GM12878 (cell line): ENCODE results near the gene CAVIN2. TPM values are rescaled to one million over a fixed set of nuclear protein-coding genes. Genes with fewer than 3 reads are reported as not detected.

Experiments used
- ATAC-seq: fragments of 200-7000 bp; cut with Tn5 transposase; 3 replicates; pipeline ENCODE4 v1.9.1; 2020; ENCODE audit warnings: mild to moderate bottlenecking, moderate library complexity
- BruUV-seq: library from RNA; stranded (reverse); fragments of 400-500 nt; replicated peaks from 2 replicates; lab custom pipeline; 2021; lab: Mats Ljungman, UMichigan
- CTCF ChIA-PET: fragments of 300-600 bp; sonication (Branson Sonifier 250); formaldehyde crosslinking; extraction: SDS; loops from one replicate; lab custom pipeline; 2021; ENCODE audit warnings: inconsistent platforms; lab: Yijun Ruan, JAX
- POLR2A ChIA-PET: fragments of 350-600 bp; formaldehyde crosslinking; extraction: SDS; loops from one replicate; lab custom pipeline; 2021; ENCODE audit warnings: inconsistent platforms; lab: Charles Lee
- RAD21 ChIA-PET: fragments of 300-600 bp; sonication (Branson Sonifier 250); formaldehyde crosslinking; loops from one replicate; lab custom pipeline; 2023; ENCODE audit warnings: antibody characterized with exemption; ENCODE audit not compliant: unreplicated experiment; lab: Charles Lee
- SMC1A ChIA-PET: fragments of 300-600 bp; sonication (Branson Sonifier 250); formaldehyde crosslinking; loops from one replicate; lab custom pipeline; 2023; ENCODE audit not compliant: unreplicated experiment, uncharacterized antibody; lab: Charles Lee
- DNase-seq: peaks from one replicate; pipeline ENCODE4 v3.0.0-alpha.2; 2011; ENCODE audit warnings: low read depth, low spot score
- FAIRE-seq: peaks from 3 replicates; lab custom pipeline; 2011; peaks lifted over from hg19 to GRCh38; lab: Jason Lieb, UNC
- H2AFZ ChIP-seq: 2 replicates; pipeline ENCODE4 v1.6.0; 2011; ENCODE audit warnings: low read depth, low read length, control low read depth; ENCODE audit not compliant: control insufficient read depth
- H3K27ac ChIP-seq: 2 replicates; pipeline ENCODE4 v1.5.1; 2011; ENCODE audit warnings: control low read depth; ENCODE audit not compliant: control insufficient read depth, insufficient read depth
- H3K27me3 ChIP-seq, 2 experiments: replicated peaks in 1 of 2; 2 replicates each; pipeline versions ENCODE4 v1.6.0 to v1.6.1; 2011; ENCODE audit warnings: low read length in 1 of 2; ENCODE audit not compliant: control insufficient read depth in 2 of 2, insufficient read depth in 2 of 2
- H3K36me3 ChIP-seq, 2 experiments: 2 replicates each; pipeline ENCODE4 v1.5.1; 2011; ENCODE audit warnings: low read length in 1 of 2; ENCODE audit not compliant: control insufficient read depth in 2 of 2, insufficient read depth in 2 of 2
- H3K4me1 ChIP-seq: 2 replicates; pipeline ENCODE4 v1.6.1; 2011; ENCODE audit warnings: mild to moderate bottlenecking, low read length, moderate library complexity, mixed read lengths; ENCODE audit not compliant: control insufficient read depth, insufficient read depth
- H3K4me2 ChIP-seq: 2 replicates; pipeline ENCODE4 v1.6.0; 2011; ENCODE audit warnings: control low read depth; ENCODE audit not compliant: control insufficient read depth, insufficient read depth
- H3K4me3 ChIP-seq: fragments of 200-600 bp; sonication (generic); 2 replicates; pipeline ENCODE4 v1.5.1; 2016
- H3K79me2 ChIP-seq: 2 replicates; pipeline ENCODE4 v1.6.0; 2011; ENCODE audit warnings: low read length; ENCODE audit not compliant: control insufficient read depth, insufficient read depth
- H3K9ac ChIP-seq: 2 replicates; pipeline ENCODE4 v1.8.0; 2011; ENCODE audit warnings: low read length, control low read depth, mixed read lengths; ENCODE audit not compliant: control insufficient read depth, insufficient read depth
- H3K9me3 ChIP-seq: replicated peaks from 3 replicates; pipeline ENCODE4 v1.5.1; 2011; ENCODE audit warnings: mild to moderate bottlenecking, low read length; ENCODE audit not compliant: control insufficient read depth, insufficient read depth
- H4K20me1 ChIP-seq: 2 replicates; pipeline ENCODE4 v1.6.0; 2011; ENCODE audit not compliant: control insufficient read depth, insufficient read depth
- ATF3 ChIP-seq: IDR thresholded peaks from 2 replicates; pipeline ENCODE4 v1.6.1; 2011; ENCODE audit warnings: low read depth, mild to moderate bottlenecking, low read length, moderate library complexity, borderline replicate concordance; ENCODE audit errors: extremely low read depth
- ATF7 ChIP-seq: fragments of 450-650 bp; IDR thresholded peaks from 2 replicates; pipeline ENCODE4 v1.6.1; 2016; ENCODE audit warnings: low read depth, mild to moderate bottlenecking
- CREB1 ChIP-seq: IDR thresholded peaks from 2 replicates; pipeline ENCODE4 v1.6.1; 2012; ENCODE audit warnings: low read depth, mild to moderate bottlenecking, inconsistent platforms
- FOS ChIP-seq: IDR thresholded peaks from 3 replicates; pipeline ENCODE4 v1.6.1; 2011; ENCODE audit warnings: borderline replicate concordance; ENCODE audit not compliant: insufficient read length; ENCODE audit errors: extremely low read depth
- MYB ChIP-seq: fragments of 150-350 bp; IDR thresholded peaks from 2 replicates; pipeline ENCODE4 v1.6.1; 2014; ENCODE audit warnings: mild to moderate bottlenecking, low read depth, low read length, borderline replicate concordance
- NR2F1 ChIP-seq: fragments of 450-650 bp; conservative IDR thresholded peaks from 2 replicates; pipeline ENCODE4 v1.6.1; 2017; ENCODE audit warnings: mild to moderate bottlenecking
- PKNOX1 ChIP-seq: fragments of 450-650 bp; IDR thresholded peaks from 2 replicates; pipeline ENCODE4 v1.6.1; 2016; ENCODE audit warnings: mild to moderate bottlenecking
- PML ChIP-seq: IDR thresholded peaks from 2 replicates; pipeline ENCODE4 v1.6.1; 2012; ENCODE audit warnings: low read length, inconsistent platforms
- POLR2A ChIP-seq: IDR thresholded peaks from 2 replicates; pipeline ENCODE4 v1.6.1; 2011; ENCODE audit warnings: low read depth, mild to moderate bottlenecking, low read length
- POLR2AphosphoS2 ChIP-seq: IDR thresholded peaks from 2 replicates; pipeline ENCODE4 v1.6.1; 2011; ENCODE audit warnings: low read depth, mild to moderate bottlenecking, low read length, improper control_type of control experiment, moderate library complexity
- SIX5 ChIP-seq: IDR thresholded peaks from 2 replicates; pipeline ENCODE4 v1.6.1; 2011; ENCODE audit warnings: mild to moderate bottlenecking, low read depth, low read length, moderate library complexity; ENCODE audit not compliant: severe bottlenecking
- SP1 ChIP-seq: IDR thresholded peaks from one replicate; pipeline ENCODE4 v1.6.1; 2011; ENCODE audit warnings: low read depth, low read length
- STAT1 ChIP-seq: fragments of 450-650 bp; conservative IDR thresholded peaks from 2 replicates; pipeline ENCODE4 v1.6.1; 2014; ENCODE audit warnings: antibody characterized with exemption, mild to moderate bottlenecking
- TARDBP ChIP-seq: IDR thresholded peaks from 2 replicates; pipeline ENCODE4 v1.6.1; 2016; ENCODE audit warnings: borderline replicate concordance
- WRNIP1 ChIP-seq: IDR thresholded peaks from 2 replicates; pipeline ENCODE4 v1.6.1; 2011; ENCODE audit warnings: low read depth, low read length, improper control_type of control experiment, borderline replicate concordance
- YBX1 ChIP-seq: fragments of 450-650 bp; IDR thresholded peaks from 2 replicates; pipeline ENCODE4 v1.6.1; 2016; ENCODE audit warnings: antibody characterized with exemption
- ZBTB4 ChIP-seq: fragments of 450-650 bp; formaldehyde crosslinking; IDR thresholded peaks from 2 replicates; pipeline ENCODE4 v1.4.0; 2022; ENCODE audit warnings: mild to moderate bottlenecking, moderate library complexity
- ZNF24 ChIP-seq: fragments of 450-650 bp; IDR thresholded peaks from 2 replicates; pipeline ENCODE4 v1.6.1; 2017; ENCODE audit warnings: antibody characterized with exemption, mild to moderate bottlenecking
- WGBS: methylation state at CpG from one replicate; pipeline ENCODE4 v1.1.6; 2016; ENCODE audit warnings: low lambda C conversion rate; ENCODE audit not compliant: insufficient replicate concordance, insufficient coverage; ENCODE audit errors: missing lambda C conversion rate; 5-methylcytosine and 5-hydroxymethylcytosine counted together
- in situ Hi-C: fragments of 300-500 bp; cut with MboI; formaldehyde crosslinking; loops from 9 replicates; pipeline ENCODE4 v1.14.3; 2018; ENCODE audit warnings: mixed read lengths
- intact Hi-C: fragments of 100-400 bp; cut with micrococcal nuclease; formaldehyde crosslinking; loops from one replicate; pipeline ENCODE4 v1.14.2; 2022; ENCODE audit not compliant: unreplicated experiment
- polyA plus RNA-seq, 11 experiments: library from polyadenylated mRNA; depleted of rRNA in 4 of 11; unstranded in 6 of 11; stranded (reverse) in 5 of 11; fragments of >200 nt; fragmentation: Nextera tagmentation in 4 of 11; fragmentation: Illumina TruSeq in 1 of 11; extraction: Ambion mirVana in 4 of 11; extraction: Trizol in 1 of 11; gene quantifications; 1 replicate in 1 of 11; 2 replicates in 10 of 11; pipeline versions ENCODE4 v1.2.1 to v1.2.3, GENCODE V29; 2011 to 2016; ENCODE audit warnings: inconsistent platforms in 2 of 11, missing spikeins in 2 of 11, low read depth in 1 of 11
- total RNA-seq, 4 experiments: library from RNA; depleted of rRNA in 3 of 4; stranded (reverse); fragments of >200 nt in 3 of 4; fragmentation: Illumina TruSeq in 1 of 4; extraction: Trizol in 1 of 4; gene quantifications; 2 replicates each; pipeline versions ENCODE4 v1.2.1 to v1.2.3, GENCODE V29; 2013 to 2021
- TF ChIP-seq, protein P1 (sequence below): fragments of 450-650 bp; conservative IDR thresholded peaks from 2 replicates; pipeline ENCODE4 v1.6.1; 2017; ENCODE audit warnings: mild to moderate bottlenecking, moderate library complexity

Gene CAVIN2
- total and polyA plus RNA-seq, 10 of the 15 experiments (the other 5 are each of a cell fraction or from before 2014, with no cell fraction given), result not detected

DNA sequence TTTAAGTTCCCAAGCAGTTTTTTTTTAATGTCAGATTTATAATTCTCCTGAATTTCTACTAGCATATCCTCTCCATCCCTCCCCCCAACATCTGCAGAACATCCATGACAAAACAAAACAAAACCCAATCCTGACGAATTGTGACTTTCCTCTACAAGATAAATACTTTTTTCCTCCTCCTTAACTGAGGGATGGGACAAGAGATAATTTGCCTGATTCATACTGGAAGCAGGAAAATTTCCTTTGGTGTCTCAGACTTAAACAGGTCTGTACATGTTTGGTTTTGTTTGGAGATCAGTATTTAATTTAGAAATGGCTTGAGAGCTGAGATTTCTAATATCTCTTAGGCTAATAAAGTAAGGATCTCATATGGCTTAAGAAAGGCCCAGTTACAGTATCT is 2.2 kb downstream of the CAVIN2 start:
- Histone ChIP-seq H4K20me1 (no peaks in the 10 kb centered on the region), H3K27me3 (peaks cover 5 to 14% of the 10 kb centered on the region in 2 experiments), H3K9me3 (no peaks in the 10 kb centered on the region), H3K27ac (no peak overlapping the region), H3K36me3 (no peaks in the 10 kb centered on the region), H3K9ac (no peak overlapping the region)
- no peak for DNase-seq
- SMC1A ChIA-PET, result interaction anchor here (1.0 to 1.6 kb wide), 3 partner anchors 18 to 318 kb away, joined by 3 to 4 read pairs (median 3); no protein-coding TSS in a partner anchor
- RAD21 ChIA-PET, result no interaction called here
- POLR2A ChIA-PET, result no interaction called here
- TF ChIP-seq SIX5 (no peak), POLR2AphosphoS2 (no peak), PKNOX1 (no peak), SP1 (no peak), ZNF24 (no peak), PML (no peak), ZBTB4 (no peak), FOS (no peak), MYB (no peak), POLR2A (no peak), WRNIP1 (no peak), CREB1 (no peak), TARDBP (no peak), YBX1 (no peak), ATF7 (no peak), STAT1 (no peak), NR2F1 (no peak), ATF3 (no peak)
- TF ChIP-seq, protein P1, sequence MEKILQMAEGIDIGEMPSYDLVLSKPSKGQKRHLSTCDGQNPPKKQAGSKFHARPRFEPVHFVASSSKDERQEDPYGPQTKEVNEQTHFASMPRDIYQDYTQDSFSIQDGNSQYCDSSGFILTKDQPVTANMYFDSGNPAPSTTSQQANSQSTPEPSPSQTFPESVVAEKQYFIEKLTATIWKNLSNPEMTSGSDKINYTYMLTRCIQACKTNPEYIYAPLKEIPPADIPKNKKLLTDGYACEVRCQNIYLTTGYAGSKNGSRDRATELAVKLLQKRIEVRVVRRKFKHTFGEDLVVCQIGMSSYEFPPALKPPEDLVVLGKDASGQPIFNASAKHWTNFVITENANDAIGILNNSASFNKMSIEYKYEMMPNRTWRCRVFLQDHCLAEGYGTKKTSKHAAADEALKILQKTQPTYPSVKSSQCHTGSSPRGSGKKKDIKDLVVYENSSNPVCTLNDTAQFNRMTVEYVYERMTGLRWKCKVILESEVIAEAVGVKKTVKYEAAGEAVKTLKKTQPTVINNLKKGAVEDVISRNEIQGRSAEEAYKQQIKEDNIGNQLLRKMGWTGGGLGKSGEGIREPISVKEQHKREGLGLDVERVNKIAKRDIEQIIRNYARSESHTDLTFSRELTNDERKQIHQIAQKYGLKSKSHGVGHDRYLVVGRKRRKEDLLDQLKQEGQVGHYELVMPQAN, result no peak
- TF ChIP-seq, all 136 proteins: peak for 0
- in situ Hi-C loops (no loop called here), intact Hi-C loops (no loop called here)
- Histone ChIP-seq H2AFZ (no peak overlapping the region), H3K4me2 (no peak overlapping the region), H3K4me1 (no peaks in the 10 kb centered on the region), H3K79me2 (no peaks in the 10 kb centered on the region), H3K4me3 (no peak overlapping the region)
- no TSS peak for BruUV-seq
- 4% methylated on average over 1 of the region's 1 CpG for WGBS
- CTCF ChIA-PET, result no interaction called here
- ATAC-seq (no peak), FAIRE-seq (no peak)
